Measurements from ENCODE around the gene TRIM33. TPM values are rescaled to one million over a fixed set of nuclear protein-coding genes. Genes with fewer than 3 reads are reported as not detected.
"Not testable (repeated sequence)": the region's sequence is repeated elsewhere in the genome, so short reads cannot be mapped to it uniquely, and the experiment has no call there.

The TRIM33 gene
- total RNA-seq, 1 experiment from 2014 or later, result 28.7 TPM

GRCh38 chr1:114390960-114391359 is 120.0 kb downstream of the TRIM33 start:
- H3K27ac Mint-ChIP-seq (ENCODE audit: unreplicated experiment), result no peak overlapping the region
- no peaks in the 10 kb centered on the region for H3K36me3 ChIP-seq (ENCODE audit: control insufficient read depth, insufficient read depth, low read length)
- DNase-seq, result no peak
- intact Hi-C loops (cut with micrococcal nuclease; ENCODE audit: unreplicated experiment), result no loop called here
- POLR2A ChIA-PET, result no interaction called here
- TF ChIP-seq, protein P1, sequence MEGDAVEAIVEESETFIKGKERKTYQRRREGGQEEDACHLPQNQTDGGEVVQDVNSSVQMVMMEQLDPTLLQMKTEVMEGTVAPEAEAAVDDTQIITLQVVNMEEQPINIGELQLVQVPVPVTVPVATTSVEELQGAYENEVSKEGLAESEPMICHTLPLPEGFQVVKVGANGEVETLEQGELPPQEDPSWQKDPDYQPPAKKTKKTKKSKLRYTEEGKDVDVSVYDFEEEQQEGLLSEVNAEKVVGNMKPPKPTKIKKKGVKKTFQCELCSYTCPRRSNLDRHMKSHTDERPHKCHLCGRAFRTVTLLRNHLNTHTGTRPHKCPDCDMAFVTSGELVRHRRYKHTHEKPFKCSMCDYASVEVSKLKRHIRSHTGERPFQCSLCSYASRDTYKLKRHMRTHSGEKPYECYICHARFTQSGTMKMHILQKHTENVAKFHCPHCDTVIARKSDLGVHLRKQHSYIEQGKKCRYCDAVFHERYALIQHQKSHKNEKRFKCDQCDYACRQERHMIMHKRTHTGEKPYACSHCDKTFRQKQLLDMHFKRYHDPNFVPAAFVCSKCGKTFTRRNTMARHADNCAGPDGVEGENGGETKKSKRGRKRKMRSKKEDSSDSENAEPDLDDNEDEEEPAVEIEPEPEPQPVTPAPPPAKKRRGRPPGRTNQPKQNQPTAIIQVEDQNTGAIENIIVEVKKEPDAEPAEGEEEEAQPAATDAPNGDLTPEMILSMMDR (IDR thresholded peaks at IDR 0.05; ENCODE audit: insufficient read depth in 1 of 2, low read depth in 1 of 2, low read length in 1 of 2, severe bottlenecking in 1 of 2, unreplicated experiment in 1 of 2), result no peak
- no peak overlapping the region for H3K4me3 Mint-ChIP-seq (ENCODE audit: unreplicated experiment)
- H3K27me3 ChIP-seq (replicated peaks; ENCODE audit: control insufficient read depth, insufficient read depth, low read length), result no peaks in the 10 kb centered on the region
- H3K4me1 ChIP-seq, result no peaks in the 10 kb centered on the region
- no peaks in the 10 kb centered on the region for H3K4me1 Mint-ChIP-seq (ENCODE audit: low read depth, unreplicated experiment)
- CTCF ChIA-PET, result no interaction called here
- H3K9me3 Mint-ChIP-seq (ENCODE audit: unreplicated experiment), result no peaks in the 10 kb centered on the region
- H3K36me3 Mint-ChIP-seq (ENCODE audit: insufficient read depth, unreplicated experiment), result peaks cover 18% of the 10 kb centered on the region
- no peaks in the 10 kb centered on the region for H3K27me3 Mint-ChIP-seq (ENCODE audit: insufficient read depth, unreplicated experiment)
- no peak overlapping the region for H3K4me3 ChIP-seq (ENCODE audit: low read depth, low read length)
- BruUV-seq (replicated peaks), result no TSS peak
- H3K9me3 ChIP-seq, result no peaks in the 10 kb centered on the region

DNA sequence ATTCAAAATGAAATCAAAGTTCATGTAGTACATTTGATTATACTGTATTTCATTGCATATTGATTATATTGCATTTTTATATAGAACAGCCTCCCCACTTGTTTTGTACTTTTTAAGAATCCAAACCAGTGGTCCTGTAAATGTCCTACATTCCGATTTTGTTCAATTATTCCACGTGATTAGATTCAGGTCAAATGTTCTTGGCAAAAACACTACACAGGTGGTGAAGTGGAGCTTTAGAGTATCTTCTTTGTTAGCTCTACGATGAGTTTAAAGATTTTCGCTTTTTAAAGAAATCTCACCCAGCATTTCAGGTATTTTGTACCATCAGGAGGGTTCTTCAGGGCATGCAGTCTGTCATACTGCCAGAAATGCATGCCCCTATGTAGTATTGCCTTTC is 120.6 kb downstream of the TRIM33 start:
- Mint-ChIP-seq H3K4me1 (ENCODE audit: low read depth, unreplicated experiment) (no peaks in the 10 kb centered on the region), H3K27ac (ENCODE audit: unreplicated experiment) (no peak overlapping the region), H3K36me3 (ENCODE audit: insufficient read depth, unreplicated experiment) (peaks cover 16% of the 10 kb centered on the region), H3K4me3 (ENCODE audit: unreplicated experiment) (no peak overlapping the region), H3K27me3 (ENCODE audit: insufficient read depth, unreplicated experiment) (no peaks in the 10 kb centered on the region), H3K9me3 (ENCODE audit: unreplicated experiment) (no peaks in the 10 kb centered on the region)
- POLR2A ChIA-PET, result no interaction called here
- Histone ChIP-seq H3K27me3 (replicated peaks; ENCODE audit: control insufficient read depth, insufficient read depth, low read length) (no peaks in the 10 kb centered on the region), H3K4me1 (no peaks in the 10 kb centered on the region), H3K4me3 (ENCODE audit: low read depth, low read length) (no peak overlapping the region), H3K9me3 (no peaks in the 10 kb centered on the region), H3K36me3 (ENCODE audit: control insufficient read depth, insufficient read depth, low read length) (no peaks in the 10 kb centered on the region)
- CTCF ChIA-PET, result no interaction called here
- intact Hi-C loops (cut with micrococcal nuclease; ENCODE audit: unreplicated experiment), result no loop called here
- no TSS peak for BruUV-seq (replicated peaks)
- DNase-seq, result no peak
- TF ChIP-seq, protein P1 (IDR thresholded peaks at IDR 0.05; ENCODE audit: insufficient read depth in 1 of 2, low read depth in 1 of 2, low read length in 1 of 2, severe bottlenecking in 1 of 2, unreplicated experiment in 1 of 2), result no peak

DNA sequence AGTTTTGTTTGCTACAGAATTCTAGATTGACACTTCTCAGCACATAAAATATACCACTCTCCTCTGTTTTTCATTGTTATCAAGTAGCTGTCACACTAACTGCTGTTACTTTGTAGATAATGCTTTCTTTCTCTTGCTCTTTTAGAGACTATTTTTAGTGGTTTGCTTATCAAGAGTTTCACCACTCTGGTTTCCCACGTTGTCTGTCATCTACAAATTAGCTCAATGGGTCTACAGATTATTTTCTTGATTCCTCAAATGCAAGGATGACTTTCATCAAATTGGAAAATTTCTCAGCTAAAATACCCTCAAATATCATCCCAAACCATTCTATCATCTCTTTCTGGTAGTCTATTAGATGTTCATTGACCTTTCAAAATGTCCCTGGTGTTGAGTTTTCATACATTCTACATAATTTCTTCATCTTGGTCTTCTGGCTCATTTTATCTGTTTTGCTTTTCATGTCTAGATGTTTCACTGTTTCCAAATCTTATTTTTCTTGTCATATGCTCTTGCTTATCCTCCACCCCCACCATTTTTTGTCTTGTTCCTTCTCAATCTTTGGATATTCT is 122.5 kb downstream of the TRIM33 start:
- H3K36me3 Mint-ChIP-seq (ENCODE audit: insufficient read depth, unreplicated experiment), result peaks cover 12% of the 10 kb centered on the region

GRCh38 chr1:114387585-114387984 is 123.4 kb downstream of the TRIM33 start:
- H3K4me1 Mint-ChIP-seq (ENCODE audit: low read depth, unreplicated experiment); POLR2A ChIA-PET; H3K9me3 ChIP-seq; DNase-seq; CTCF ChIA-PET; H3K4me3 ChIP-seq (ENCODE audit: low read depth, low read length); H3K27me3 Mint-ChIP-seq (ENCODE audit: insufficient read depth, unreplicated experiment); H3K27me3 ChIP-seq (replicated peaks; ENCODE audit: control insufficient read depth, insufficient read depth, low read length); H3K4me3 Mint-ChIP-seq (ENCODE audit: unreplicated experiment); H3K4me1 ChIP-seq; H3K27ac Mint-ChIP-seq (ENCODE audit: unreplicated experiment); H3K36me3 ChIP-seq (ENCODE audit: control insufficient read depth, insufficient read depth, low read length); BruUV-seq (replicated peaks); intact Hi-C loops (cut with micrococcal nuclease; ENCODE audit: unreplicated experiment); H3K9me3 Mint-ChIP-seq (ENCODE audit: unreplicated experiment): not testable (repeated sequence)
- H3K36me3 Mint-ChIP-seq (ENCODE audit: insufficient read depth, unreplicated experiment), result peaks cover 12% of the 10 kb centered on the region

More for the DNA sequence above, 122.5 kb downstream of the TRIM33 start:
- H3K4me1 ChIP-seq, result no peaks in the 10 kb centered on the region
- no peak overlapping the region for H3K4me3 ChIP-seq (ENCODE audit: low read depth, low read length)
- H3K9me3 ChIP-seq, result no peaks in the 10 kb centered on the region
- TF ChIP-seq, protein P1 (IDR thresholded peaks at IDR 0.05; ENCODE audit: insufficient read depth in 1 of 2, low read depth in 1 of 2, low read length in 1 of 2, severe bottlenecking in 1 of 2, unreplicated experiment in 1 of 2), result no peak
- Mint-ChIP-seq H3K9me3 (ENCODE audit: unreplicated experiment) (no peaks in the 10 kb centered on the region), H3K27ac (ENCODE audit: unreplicated experiment) (no peak overlapping the region), H3K4me3 (ENCODE audit: unreplicated experiment) (no peak overlapping the region), H3K4me1 (ENCODE audit: low read depth, unreplicated experiment) (no peaks in the 10 kb centered on the region), H3K27me3 (ENCODE audit: insufficient read depth, unreplicated experiment) (no peaks in the 10 kb centered on the region)
- H3K36me3 ChIP-seq (ENCODE audit: control insufficient read depth, insufficient read depth, low read length), result no peaks in the 10 kb centered on the region
- intact Hi-C loops (cut with micrococcal nuclease; ENCODE audit: unreplicated experiment), result no loop called here
- DNase-seq, result no peak
- CTCF ChIA-PET, result no interaction called here
- no peaks in the 10 kb centered on the region for H3K27me3 ChIP-seq (replicated peaks; ENCODE audit: control insufficient read depth, insufficient read depth, low read length)
- POLR2A ChIA-PET, result no interaction called here
- BruUV-seq (replicated peaks), result no TSS peak
